Activated CD4-positive, alpha-beta T cell treated with anti-CD3 and anti-CD28 coated beads for 4 hours (primary cell): ENCODE measurements around the gene TMPRSS13.

Experiments
- DNase-seq, 2 donors: peaks; one replicate each; pipeline ENCODE4 v3.0.0-alpha.2; 2020

TMPRSS13 gene

GRCh38 chr11:117884994-117885393 lies 44.2 kb downstream of the TMPRSS13 start:
- no peak for DNase-seq

- DNase-seq = no peak
These were observed 46.1 kb downstream of the TMPRSS13 start for GRCh38 chr11:117883063-117883462.

GRCh38 chr11:117882311-117882905 lies 46.8 kb downstream of the TMPRSS13 start:
- DNase-seq = no peak

DNA sequence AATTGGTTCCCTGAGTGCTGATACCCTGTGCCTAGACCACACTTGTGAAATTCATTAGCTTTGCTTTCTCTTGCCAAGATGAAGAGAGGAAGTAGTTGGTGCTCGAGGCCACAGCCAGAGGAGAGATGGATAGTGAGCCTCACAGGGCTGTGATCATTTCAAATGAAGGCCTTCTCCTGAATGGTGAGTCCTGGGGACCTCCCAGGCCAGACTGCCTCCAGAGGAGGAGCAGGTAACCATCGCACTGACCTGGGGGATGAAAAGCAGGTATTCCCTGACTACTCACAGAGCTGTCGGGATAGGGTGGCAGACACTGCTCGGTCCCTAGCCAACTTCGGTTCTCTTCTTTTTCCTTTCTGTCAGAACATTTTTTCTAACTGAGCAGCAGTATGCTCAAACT lies 48.0 kb downstream of the TMPRSS13 start:
- no peak for DNase-seq

- DNase-seq = no peak
These were observed 49.4 kb downstream of the TMPRSS13 start for GRCh38 chr11:117879516-117880480.

DNA sequence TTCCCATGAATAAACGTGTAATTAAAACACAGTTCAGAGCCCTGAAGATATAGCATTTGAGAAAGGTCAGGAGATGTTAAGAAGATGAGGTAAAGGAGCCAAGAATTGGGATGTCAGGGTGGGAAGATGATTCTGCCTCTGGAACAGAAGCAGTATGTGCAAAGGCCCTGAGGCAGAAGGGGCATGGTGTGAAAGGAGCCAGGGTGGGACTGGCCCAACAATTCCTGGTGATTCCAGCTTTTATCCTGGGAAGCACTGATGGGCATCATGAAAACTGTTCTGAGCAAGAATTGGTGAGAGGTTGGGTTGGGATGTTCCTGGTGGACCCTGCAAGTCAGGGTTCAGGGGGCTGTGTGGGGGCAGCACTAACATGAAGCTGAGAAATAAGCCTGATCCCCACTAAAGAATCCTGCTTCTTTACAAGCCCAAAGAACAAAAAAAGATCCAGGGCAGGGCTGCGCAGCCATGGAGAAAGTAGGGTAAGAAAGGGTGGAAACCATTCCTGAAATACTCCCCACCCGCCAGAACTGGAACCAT lies 50.2 kb downstream of the TMPRSS13 start:
- no peak for DNase-seq

GRCh38 chr11:117878314-117878938 lies 50.8 kb downstream of the TMPRSS13 start:
- DNase-seq = no peak

DNA sequence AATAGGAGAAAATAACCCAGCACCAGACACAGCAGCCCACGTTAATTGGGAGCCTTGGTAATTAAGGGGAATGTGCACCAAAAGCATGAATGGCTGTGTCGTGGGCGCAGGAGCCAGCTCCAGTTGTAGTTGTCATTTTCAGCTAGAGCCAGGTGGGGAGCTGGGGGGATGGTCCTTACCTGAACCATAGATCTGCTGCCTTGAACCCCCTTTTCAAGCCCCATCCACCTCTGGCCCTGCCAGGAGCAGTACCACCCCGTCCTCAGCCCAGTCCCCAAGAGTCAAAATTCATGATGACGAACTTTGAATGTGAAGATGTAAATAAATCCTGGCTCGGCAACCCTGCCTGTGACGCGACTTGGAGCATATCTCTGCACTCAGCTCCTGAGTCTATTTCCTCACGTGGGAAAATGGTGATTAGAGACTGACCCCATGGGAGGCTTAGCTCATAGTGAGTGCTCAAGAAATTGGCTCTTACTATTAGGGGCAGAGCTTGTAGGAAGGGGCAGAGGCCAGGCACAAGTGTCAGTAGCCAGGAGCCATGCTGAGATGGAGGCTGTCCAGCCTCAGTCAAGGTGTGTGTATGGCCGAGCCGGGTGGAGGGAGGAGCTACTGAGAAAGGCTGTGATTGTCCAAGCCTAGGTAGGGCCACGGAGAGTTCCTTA lies 52.0 kb downstream of the TMPRSS13 start:
- DNase-seq = no peak

- DNase-seq = no peak
These were observed 52.7 kb downstream of the TMPRSS13 start, which contains the start of gene FXYD6 for GRCh38 chr11:117876341-117877119. FXYD6 (minus strand) TSS chr11:117876658; CDS start chr11:117842776, 33,882 bp downstream.

DNA sequence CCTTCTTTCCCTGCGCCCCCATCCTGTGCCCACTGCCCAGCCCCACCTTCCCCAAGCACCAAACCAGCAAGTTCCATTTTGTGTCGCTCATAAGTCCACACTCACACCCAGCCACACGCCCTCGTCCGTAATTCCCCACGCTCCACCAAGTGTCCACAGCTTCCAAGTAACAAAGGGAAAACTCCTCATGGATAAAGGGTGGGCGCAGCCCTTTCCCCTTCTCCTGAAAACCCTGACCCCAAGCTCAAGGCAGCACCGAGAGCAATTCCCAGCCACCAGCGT lies 53.2 kb downstream of the TMPRSS13 start:
- no peak for DNase-seq

GRCh38 chr11:117875382-117876058 lies 53.7 kb downstream of the TMPRSS13 start:
- no peak for DNase-seq

GRCh38 chr11:117874910-117875381 lies 54.3 kb downstream of the TMPRSS13 start:
- DNase-seq = no peak

- no peak for DNase-seq
These were observed 54.8 kb downstream of the TMPRSS13 start for GRCh38 chr11:117874253-117874909.

- DNase-seq = no peak
These were observed 55.4 kb downstream of the TMPRSS13 start for GRCh38 chr11:117873828-117874125.

GRCh38 chr11:117872975-117873827 lies 56.0 kb downstream of the TMPRSS13 start:
- DNase-seq = no peak

- no peak for DNase-seq
These were observed 56.7 kb downstream of the TMPRSS13 start for GRCh38 chr11:117872420-117872961.

GRCh38 chr11:117871784-117872183 lies 57.4 kb downstream of the TMPRSS13 start:
- no peak for DNase-seq

- DNase-seq = no peak
These were observed 58.0 kb downstream of the TMPRSS13 start for GRCh38 chr11:117871160-117871559.

- DNase-seq = no peak
These were observed 58.9 kb downstream of the TMPRSS13 start for GRCh38 chr11:117870103-117870952.
